ENCODE results near the gene CBLN1. TPM values are rescaled to one million over a fixed set of nuclear protein-coding genes. Genes with fewer than 3 reads are reported as not detected.
A peak's percentile ranks its signal among the peaks of the same experiment; 100 is the strongest.

Gene CBLN1
- total and polyA plus RNA-seq, 7 donors, result under 0.01 to 0.55 (median 0.55) TPM; not detected in 4

DNA sequence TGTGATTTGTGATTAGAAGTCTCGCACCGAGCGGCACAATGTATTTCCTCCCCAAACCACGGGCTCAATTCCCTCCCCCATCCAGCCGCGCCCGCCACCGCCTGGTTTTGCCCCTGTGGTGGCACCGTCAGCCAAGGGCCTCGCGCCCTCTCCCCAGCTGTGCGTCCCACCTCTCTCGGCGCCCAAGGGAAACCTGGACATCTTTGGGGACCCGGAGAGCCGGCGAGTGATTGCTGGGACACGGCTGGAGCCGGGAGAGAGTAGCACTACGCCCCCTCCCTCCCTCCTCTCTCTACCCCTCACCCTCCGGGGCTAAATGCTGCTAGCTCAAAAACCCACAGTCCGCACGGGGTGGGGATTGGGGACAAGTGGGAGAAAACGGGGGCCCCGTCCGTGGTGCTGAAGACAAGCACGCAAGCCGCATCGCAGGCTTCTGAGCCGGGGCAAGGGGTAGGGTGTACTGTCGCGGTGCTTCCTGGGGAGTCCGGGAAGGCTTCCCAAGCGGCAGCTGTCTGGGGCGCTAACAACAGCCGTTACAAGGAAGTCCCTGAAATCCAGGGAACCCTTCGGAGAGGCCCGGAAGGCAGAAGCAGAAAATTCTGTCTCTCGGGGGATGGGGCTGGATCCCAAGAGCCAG is 1.4 kb downstream of the CBLN1 start:
- no peaks in the 10 kb centered on the region for H3K9me3 ChIP-seq
- TF ChIP-seq, protein P1, sequence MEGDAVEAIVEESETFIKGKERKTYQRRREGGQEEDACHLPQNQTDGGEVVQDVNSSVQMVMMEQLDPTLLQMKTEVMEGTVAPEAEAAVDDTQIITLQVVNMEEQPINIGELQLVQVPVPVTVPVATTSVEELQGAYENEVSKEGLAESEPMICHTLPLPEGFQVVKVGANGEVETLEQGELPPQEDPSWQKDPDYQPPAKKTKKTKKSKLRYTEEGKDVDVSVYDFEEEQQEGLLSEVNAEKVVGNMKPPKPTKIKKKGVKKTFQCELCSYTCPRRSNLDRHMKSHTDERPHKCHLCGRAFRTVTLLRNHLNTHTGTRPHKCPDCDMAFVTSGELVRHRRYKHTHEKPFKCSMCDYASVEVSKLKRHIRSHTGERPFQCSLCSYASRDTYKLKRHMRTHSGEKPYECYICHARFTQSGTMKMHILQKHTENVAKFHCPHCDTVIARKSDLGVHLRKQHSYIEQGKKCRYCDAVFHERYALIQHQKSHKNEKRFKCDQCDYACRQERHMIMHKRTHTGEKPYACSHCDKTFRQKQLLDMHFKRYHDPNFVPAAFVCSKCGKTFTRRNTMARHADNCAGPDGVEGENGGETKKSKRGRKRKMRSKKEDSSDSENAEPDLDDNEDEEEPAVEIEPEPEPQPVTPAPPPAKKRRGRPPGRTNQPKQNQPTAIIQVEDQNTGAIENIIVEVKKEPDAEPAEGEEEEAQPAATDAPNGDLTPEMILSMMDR (IDR thresholded peaks at IDR 0.05), result no peak
- H3K4me1 ChIP-seq, result peaks cover 0 to 51% (median 45%) of the 10 kb centered on the region in 4 donors
- H3K27me3 ChIP-seq, result peaks cover 58 to 98% (median 84%) of the 10 kb centered on the region in 3 donors
- intact Hi-C loops (cut with DNase I), result loop anchor here (10.0 kb wide), 1 partner anchor 335 kb away; no protein-coding TSS in a partner anchor
- no peak for DNase-seq
- H3K27ac ChIP-seq, result no peak overlapping the region
- H3K4me3 ChIP-seq, result no peak overlapping the region
- 3% methylated on average over 39 of the region's 39 CpGs for WGBS, 2 donors
- H3K36me3 ChIP-seq, result no peaks in the 10 kb centered on the region

DNA sequence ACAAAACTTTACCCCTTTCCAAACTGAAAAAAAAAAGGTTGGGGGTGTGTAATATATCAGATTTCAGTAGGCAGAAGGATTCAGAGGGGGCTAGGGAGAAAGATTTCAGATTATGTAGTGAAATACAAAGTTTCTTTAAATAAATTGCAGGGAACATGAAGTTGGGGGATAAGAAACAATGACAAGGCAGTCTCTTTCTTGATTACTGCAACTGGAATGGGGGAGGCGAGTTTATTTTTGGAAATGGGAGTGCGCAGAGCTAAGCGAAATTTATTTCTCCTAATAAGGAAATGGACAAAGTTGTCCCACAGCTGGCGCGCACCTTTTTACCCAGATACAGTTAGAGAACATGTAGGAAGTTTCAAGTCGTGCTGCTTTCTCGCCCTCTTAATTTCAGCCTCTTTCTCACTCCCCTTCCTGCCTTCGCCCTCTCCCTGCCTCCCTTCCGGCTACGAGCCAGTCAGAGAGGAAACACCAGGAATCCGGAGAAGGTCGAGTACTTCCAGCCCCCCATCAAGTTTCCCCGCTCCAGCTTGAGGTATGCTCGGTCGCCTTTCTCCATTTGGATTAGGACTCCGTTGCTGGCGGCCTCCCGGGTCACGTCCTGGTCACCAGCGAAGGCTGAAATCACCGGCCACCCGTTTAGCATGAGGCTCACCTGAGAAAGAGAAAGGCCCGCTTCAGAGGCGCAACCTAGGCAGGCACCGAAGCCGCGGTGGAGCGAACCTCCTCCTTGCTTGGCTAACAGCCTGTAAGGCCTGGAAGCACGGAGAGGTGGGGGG is 2.5 kb downstream of the CBLN1 start:
- TF ChIP-seq EP300 (IDR thresholded peaks at IDR 0.05) (no peak), POLR2A (IDR thresholded peaks at IDR 0.05) (no peak), POLR2AphosphoS5 (IDR thresholded peaks at IDR 0.05) (no peak)
- TF ChIP-seq, protein P1 (IDR thresholded peaks at IDR 0.05), result no peak
- 5 to 6% methylated on average over 29 of the region's 29 CpGs for WGBS, 2 donors
- Histone ChIP-seq H3K9me3 (no peaks in the 10 kb centered on the region), H3K27me3 (peaks cover 67 to 98% (median 86%) of the 10 kb centered on the region in 3 donors), H3K36me3 (no peaks in the 10 kb centered on the region), H3K27ac (no peak overlapping the region), H3K4me3 (no peak overlapping the region), H3K4me1 (peaks cover 0 to 54% (median 45%) of the 10 kb centered on the region in 4 donors)
- DNase-seq, result no peak
- intact Hi-C loops (cut with DNase I), result no loop called here

DNA sequence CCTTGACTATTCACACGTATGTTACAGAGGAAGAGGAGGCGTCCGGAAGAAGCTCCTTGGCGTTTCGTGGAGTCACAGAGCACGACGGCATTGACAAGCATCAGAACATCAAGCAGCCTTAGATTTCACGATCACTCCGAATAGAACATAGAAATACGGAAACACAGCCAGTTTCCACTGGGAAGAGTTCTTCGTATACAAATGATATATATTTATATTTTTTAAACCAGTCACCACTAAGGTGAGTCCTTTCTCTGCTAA is 3.1 kb downstream of the CBLN1 start:
- H3K4me3 ChIP-seq, result no peak overlapping the region
- TF ChIP-seq EP300 (IDR thresholded peaks at IDR 0.05), result no peak
- TF ChIP-seq, protein P1 (IDR thresholded peaks at IDR 0.05), result no peak
- TF ChIP-seq POLR2A (IDR thresholded peaks at IDR 0.05), result no peak
- TF ChIP-seq POLR2AphosphoS5 (IDR thresholded peaks at IDR 0.05), result no peak
- H3K9me3 ChIP-seq, result no peaks in the 10 kb centered on the region
- DNase-seq, result no peak
- intact Hi-C loops (cut with DNase I), result no loop called here
- WGBS, 2 donors, result 16 to 33% methylated on average over 11 of the region's 11 CpGs
- H3K36me3 ChIP-seq, result no peaks in the 10 kb centered on the region
- H3K27me3 ChIP-seq, result peaks cover 61 to 98% (median 86%) of the 10 kb centered on the region in 3 donors
- no peak overlapping the region for H3K27ac ChIP-seq
- H3K4me1 ChIP-seq, result peaks cover 0 to 51% (median 41%) of the 10 kb centered on the region in 4 donors

DNA sequence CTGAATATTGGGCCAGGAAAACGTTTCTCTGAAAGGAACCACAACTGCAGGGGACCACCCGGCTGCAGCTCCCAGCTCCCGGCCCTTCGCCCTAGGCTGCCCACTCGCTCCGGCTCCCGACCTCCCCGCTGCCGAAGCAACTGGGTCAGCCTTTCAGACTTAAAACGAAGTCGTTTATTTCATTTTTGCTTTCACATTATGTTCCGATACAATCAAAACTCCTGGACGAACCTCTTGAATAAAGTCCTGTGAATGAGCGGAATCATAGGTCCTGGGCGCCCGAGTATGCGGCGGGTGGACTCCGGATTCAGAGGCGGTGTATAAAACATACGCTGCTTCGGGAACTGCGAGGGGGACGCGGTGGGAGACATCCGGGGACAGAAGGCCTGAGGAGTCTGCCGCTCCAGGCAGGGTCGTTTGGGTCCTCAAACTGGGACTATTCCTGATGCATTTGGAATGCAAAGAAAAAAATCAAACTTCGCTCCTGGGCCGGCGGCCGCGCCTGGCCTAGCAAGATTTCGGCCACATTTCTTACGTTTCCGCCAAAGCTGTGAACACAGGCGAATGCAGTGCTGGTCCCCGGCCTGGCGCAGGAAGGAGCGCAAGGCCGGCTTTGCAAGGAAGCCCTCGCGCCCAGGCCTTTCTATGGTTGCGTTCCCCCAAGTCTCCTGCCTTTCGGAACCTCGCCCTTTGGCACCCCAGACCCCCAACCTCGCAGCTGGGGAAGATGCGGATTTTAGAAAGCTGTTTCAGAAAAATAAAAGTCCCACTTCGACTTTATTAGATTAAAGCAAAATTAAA is 3.7 kb downstream of the CBLN1 start:
- Histone ChIP-seq H3K4me3 (peak overlapping the region in 1 of 4 donors; percentile 4), H3K4me1 (peaks cover 0 to 46% (median 36%) of the 10 kb centered on the region in 4 donors), H3K27ac (no peak overlapping the region), H3K9me3 (no peaks in the 10 kb centered on the region), H3K36me3 (no peaks in the 10 kb centered on the region), H3K27me3 (peaks cover 56 to 98% (median 82%) of the 10 kb centered on the region in 3 donors)
- TF ChIP-seq EP300 (IDR thresholded peaks at IDR 0.05), result no peak
- TF ChIP-seq POLR2AphosphoS5 (IDR thresholded peaks at IDR 0.05), result no peak
- TF ChIP-seq, protein P1 (IDR thresholded peaks at IDR 0.05), result no peak
- TF ChIP-seq POLR2A (IDR thresholded peaks at IDR 0.05), result no peak
- intact Hi-C loops (cut with DNase I), result no loop called here
- 8 to 21% methylated on average over 49 of the region's 49 CpGs for WGBS, 2 donors
- DNase-seq, result no peak
